OCI-LY7 (cell line): ENCODE results near the gene WASF2. TPM values are rescaled to one million over a fixed set of nuclear protein-coding genes. Genes with fewer than 3 reads are reported as not detected.

Experiments
- BruUV-seq: library from RNA; stranded (reverse); fragments of 400-500 nt; replicated peaks from 2 replicates; lab custom pipeline; 2021; lab: Mats Ljungman, UMichigan
- CTCF ChIA-PET: fragments of 300-600 bp; sonication (Branson Sonifier 250); formaldehyde crosslinking; loops from one replicate; lab custom pipeline; 2022; ENCODE audit warnings: antibody characterized with exemption; ENCODE audit not compliant: unreplicated experiment; lab: Charles Lee
- POLR2A ChIA-PET: fragments of 300-600 bp; sonication (Branson Sonifier 250); formaldehyde crosslinking; loops from one replicate; lab custom pipeline; 2022; ENCODE audit warnings: antibody characterized with exemption; lab: Charles Lee
- DNase-seq: peaks from one replicate; pipeline ENCODE4 v3.0.0-alpha.2; 2015; ENCODE audit warnings: low spot score
- H2AFZ ChIP-seq: fragments of 200-600 bp; sonication (generic), shearing (Covaris generic); 2 replicates; pipeline ENCODE4 v1.6.1; 2014; ENCODE audit warnings: mild to moderate bottlenecking, antibody characterized with exemption, low read length, moderate library complexity
- H3K27ac ChIP-seq: fragments of 200-600 bp; sonication (generic); 2 replicates; pipeline ENCODE4 v1.5.1; 2014; ENCODE audit warnings: mixed run types, low read depth, mild to moderate bottlenecking, moderate library complexity, low read length, inconsistent platforms; ENCODE audit not compliant: poor library complexity, severe bottlenecking
- H3K36me3 ChIP-seq: fragments of 200-600 bp; sonication (generic); 2 replicates; pipeline ENCODE4 v1.6.1; 2014; ENCODE audit warnings: mild to moderate bottlenecking, antibody characterized with exemption, low read length, moderate library complexity, mixed read lengths; ENCODE audit not compliant: insufficient read depth
- H3K4me1 ChIP-seq: fragments of 200-600 bp; sonication (generic); 2 replicates; pipeline ENCODE4 v1.5.1; 2014; ENCODE audit warnings: mild to moderate bottlenecking, low read length; ENCODE audit not compliant: insufficient read depth, poor library complexity, severe bottlenecking
- H3K4me2 ChIP-seq: fragments of 200-600 bp; sonication (generic); 2 replicates; pipeline ENCODE4 v1.6.1; 2014; ENCODE audit warnings: mild to moderate bottlenecking, low read length
- H3K4me3 ChIP-seq: fragments of 200-600 bp; sonication (generic); 2 replicates; pipeline ENCODE4 v1.5.1; 2014; ENCODE audit warnings: mild to moderate bottlenecking, low read depth, low read length; ENCODE audit not compliant: poor library complexity, severe bottlenecking
- H3K79me2 ChIP-seq: fragments of 200-600 bp; sonication (generic); 2 replicates; pipeline ENCODE4 v1.6.1; 2016; ENCODE audit warnings: low read depth, mild to moderate bottlenecking, low read length, moderate library complexity, mixed read lengths; ENCODE audit not compliant: insufficient read depth
- H3K9me2 ChIP-seq: fragments of 200-600 bp; sonication (generic); 2 replicates; pipeline ENCODE4 v1.6.1; 2016; ENCODE audit warnings: mild to moderate bottlenecking, low read length, mixed read lengths; ENCODE audit not compliant: insufficient read depth
- H3K9me3 ChIP-seq: fragments of 200-600 bp; sonication (generic); 2 replicates; pipeline ENCODE4 v1.6.1; 2014; ENCODE audit warnings: mild to moderate bottlenecking, mixed run types, low read length, mixed read lengths
- H4K20me1 ChIP-seq: fragments of 200-600 bp; sonication (generic); 2 replicates; pipeline ENCODE4 v1.6.1; 2014; ENCODE audit warnings: mild to moderate bottlenecking, antibody characterized with exemption, low read length, moderate library complexity, mixed read lengths; ENCODE audit not compliant: insufficient read depth
- EZH2phosphoT487 ChIP-seq: fragments of 200-600 bp; sonication (generic); IDR thresholded peaks from 2 replicates; pipeline ENCODE4 v1.6.1; 2018; ENCODE audit warnings: low read depth, borderline replicate concordance, mild to moderate bottlenecking, mixed run types, antibody characterized with exemption, low read length, moderate library complexity, mixed read lengths
- intact Hi-C: fragments of 100-400 bp; cut with micrococcal nuclease; formaldehyde crosslinking; loops from one replicate; pipeline ENCODE4 v1.10.0; 2022; ENCODE audit not compliant: unreplicated experiment
- total RNA-seq, 2 experiments: library from RNA; depleted of rRNA in 1 of 2; stranded (reverse); fragments of >200 nt in 1 of 2; shearing (Covaris generic) in 1 of 2; gene quantifications; 2 replicates each; pipeline ENCODE4 v1.2.3, GENCODE V29; 2014 to 2022
- TF ChIP-seq, protein P1 (sequence below): fragments of 200-600 bp; sonication (generic); conservative IDR thresholded peaks from 2 replicates; pipeline ENCODE4 v1.5.1; 2014; ENCODE audit warnings: mild to moderate bottlenecking, antibody characterized with exemption, low read length, moderate library complexity, mixed read lengths

The WASF2 gene
- total RNA-seq, 2 experiments from 2014 or later: 26.9 to 106 TPM

DNA sequence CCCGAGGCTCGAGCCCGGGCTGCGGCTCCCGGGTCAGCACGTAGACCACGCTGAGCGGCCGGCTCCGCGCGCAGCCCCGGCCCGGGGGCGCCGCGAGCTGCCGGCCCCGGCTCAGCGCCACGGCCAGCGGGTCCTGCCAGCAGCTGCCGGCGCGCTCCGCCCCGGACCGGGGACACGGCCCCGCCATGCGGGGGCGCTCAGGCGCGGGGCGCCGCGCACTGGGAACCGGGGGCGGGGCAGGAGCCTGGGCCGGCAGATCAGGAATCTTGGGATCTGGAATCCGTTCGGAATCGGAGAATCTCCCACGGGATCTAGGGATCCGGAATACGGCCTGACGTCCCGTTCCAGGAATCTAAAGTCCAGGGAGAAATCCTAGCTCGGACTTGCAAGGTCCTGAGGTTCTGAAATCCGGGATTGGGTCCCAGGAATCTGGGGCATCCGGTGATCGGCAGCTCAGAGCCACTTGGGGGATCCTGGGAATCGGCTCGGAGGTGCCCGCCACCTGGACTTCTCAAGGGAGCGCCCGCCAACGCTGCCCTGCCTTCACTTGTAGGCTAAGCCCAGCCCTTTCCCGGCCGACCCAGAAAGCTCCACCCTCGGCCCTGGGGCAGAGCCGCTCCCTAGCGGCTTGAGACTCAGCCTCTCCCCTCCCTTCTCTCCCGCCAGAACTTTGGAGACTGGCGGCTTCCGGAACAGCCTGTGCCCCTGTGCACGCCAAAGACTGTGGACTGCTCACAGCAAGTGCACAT, 123.4 kb downstream of the WASF2 start, which contains the start of gene MAP3K6:
TSS of gene MAP3K6 (minus strand) at position 551 of the 749 bp plus-strand sequence. CDS start at position 187, 364 bp downstream.
- Histone ChIP-seq H3K4me3 (peak within 1 kb of the TSS; percentile 62), H3K4me2 (peak within 1 kb of the TSS; percentile 87), H2AFZ (peak within 1 kb of the TSS; percentile 89), H3K79me2 (no peaks in the 10 kb centered on the region), H3K9me3 (no peaks in the 10 kb centered on the region), H3K27ac (no peak within 1 kb of the TSS), H3K9me2 (no peaks in the 10 kb centered on the region), H3K36me3 (no peaks in the 10 kb centered on the region), H3K4me1 (peaks cover 22% of the 10 kb centered on the region), H4K20me1 (no peaks in the 10 kb centered on the region)
- DNase-seq: no peak
- CTCF ChIA-PET: interaction anchor here (0.7 kb wide), 1 partner anchor 170 kb away, joined by 3 read pairs; no protein-coding TSS in a partner anchor
- TF ChIP-seq, protein P1, sequence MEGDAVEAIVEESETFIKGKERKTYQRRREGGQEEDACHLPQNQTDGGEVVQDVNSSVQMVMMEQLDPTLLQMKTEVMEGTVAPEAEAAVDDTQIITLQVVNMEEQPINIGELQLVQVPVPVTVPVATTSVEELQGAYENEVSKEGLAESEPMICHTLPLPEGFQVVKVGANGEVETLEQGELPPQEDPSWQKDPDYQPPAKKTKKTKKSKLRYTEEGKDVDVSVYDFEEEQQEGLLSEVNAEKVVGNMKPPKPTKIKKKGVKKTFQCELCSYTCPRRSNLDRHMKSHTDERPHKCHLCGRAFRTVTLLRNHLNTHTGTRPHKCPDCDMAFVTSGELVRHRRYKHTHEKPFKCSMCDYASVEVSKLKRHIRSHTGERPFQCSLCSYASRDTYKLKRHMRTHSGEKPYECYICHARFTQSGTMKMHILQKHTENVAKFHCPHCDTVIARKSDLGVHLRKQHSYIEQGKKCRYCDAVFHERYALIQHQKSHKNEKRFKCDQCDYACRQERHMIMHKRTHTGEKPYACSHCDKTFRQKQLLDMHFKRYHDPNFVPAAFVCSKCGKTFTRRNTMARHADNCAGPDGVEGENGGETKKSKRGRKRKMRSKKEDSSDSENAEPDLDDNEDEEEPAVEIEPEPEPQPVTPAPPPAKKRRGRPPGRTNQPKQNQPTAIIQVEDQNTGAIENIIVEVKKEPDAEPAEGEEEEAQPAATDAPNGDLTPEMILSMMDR: peak; percentile 52; the same call in 1 of the 2 replicates
- no peak for TF ChIP-seq EZH2phosphoT487
- no TSS peak for BruUV-seq
- intact Hi-C loops: no loop called here
- POLR2A ChIA-PET: no interaction called here

DNA sequence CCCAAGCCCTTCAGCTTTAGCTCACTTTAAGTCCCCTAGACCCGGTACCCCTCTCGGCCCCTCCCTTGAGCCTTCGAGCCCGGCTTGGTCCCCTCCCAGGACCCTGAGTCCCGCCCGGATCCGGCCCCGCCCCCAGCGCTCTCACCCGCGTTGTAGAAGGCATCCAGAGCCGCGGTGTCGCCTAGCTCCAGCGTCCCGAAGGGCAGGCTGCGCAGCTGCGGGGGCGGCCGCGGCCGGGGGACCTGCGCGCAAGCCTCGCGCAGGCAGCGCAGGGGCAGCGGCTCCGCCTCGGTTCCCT, 123.9 kb downstream of the WASF2 start:
- Histone ChIP-seq H3K27ac (no peak overlapping the region), H3K9me2 (no peaks in the 10 kb centered on the region), H2AFZ (peak overlapping the region; percentile 89; the same call in 1 of the 2 replicates), H3K36me3 (no peaks in the 10 kb centered on the region), H3K79me2 (no peaks in the 10 kb centered on the region), H3K4me3 (peak overlapping the region; percentile 62), H4K20me1 (no peaks in the 10 kb centered on the region), H3K9me3 (no peaks in the 10 kb centered on the region), H3K4me2 (peak overlapping the region; percentile 87), H3K4me1 (peaks cover 22% of the 10 kb centered on the region)
- BruUV-seq: no TSS peak
- intact Hi-C loops: no loop called here
- CTCF ChIA-PET: interaction anchor here (0.6 to 0.9 kb wide), 5 partner anchors 22 to 1319 kb away, joined by 3 to 22 read pairs (median 7); partner anchors contain the start of gene SYTL1
- peak; percentile 36 for DNase-seq
- POLR2A ChIA-PET: interaction anchor here (0.6 to 0.7 kb wide), 3 partner anchors 32 to 195 kb away, joined by 4 to 5 read pairs (median 4); no protein-coding TSS in a partner anchor
- no peak for TF ChIP-seq EZH2phosphoT487
- TF ChIP-seq, protein P1: no peak
